Measurements from ENCODE around the gene B4GAT1.

B4GAT1 gene

GRCh38 chr11:66327171-66328030 lies 20.0 kb downstream of the B4GAT1 start:
- Histone ChIP-seq H3K4ac (ENCODE audit: low read depth in 1 of 2, low read length in 2 of 2) (peak overlapping the region; percentile 93 to 95), H3K79me1 (replicated peaks; ENCODE audit: low read length, poor library complexity, severe bottlenecking) (peaks cover 9% of the 10 kb centered on the region), H2BK120ac (ENCODE audit: low read depth, low read length) (peak overlapping the region; percentile 65), H3K4me2 (ENCODE audit: low read length, poor library complexity, severe bottlenecking) (peak overlapping the region; percentile 4), H2AFZ (ENCODE audit: low read depth, low read length) (peak overlapping the region; percentile 19), H3K4me3 (ENCODE audit: insufficient read depth in 1 of 2, low read depth in 1 of 2, low read length in 2 of 2) (peak overlapping the region in 1 of 2 experiments; percentile 60), H3K4me1 (ENCODE audit: control insufficient read depth, insufficient read depth, low read depth, low read length) (peaks cover 54% of the 10 kb centered on the region), H3K23ac (ENCODE audit: low read length in 2 of 2) (no peak overlapping the region), H3K27ac (ENCODE audit: low read length, poor library complexity, severe bottlenecking) (peak overlapping the region; percentile 96), H2BK12ac (ENCODE audit: low read length in 2 of 2) (peak overlapping the region; percentile 99), H3K9ac (ENCODE audit: low read length) (peak overlapping the region; percentile 85), H3K9me3 (ENCODE audit: control insufficient read depth, low read length) (no peaks in the 10 kb centered on the region), H4K91ac (ENCODE audit: low read length) (peak overlapping the region; percentile 98), H3K36me3 (ENCODE audit: control insufficient read depth in 1 of 2, insufficient read depth in 2 of 2, low read depth in 1 of 2, low read length in 2 of 2) (peaks cover 14 to 20% of the 10 kb centered on the region in 2 experiments), H2BK15ac (ENCODE audit: low read depth, poor library complexity, severe bottlenecking) (peak overlapping the region; percentile 94), H4K8ac (ENCODE audit: low read length) (peak overlapping the region; percentile 85), H3K14ac (ENCODE audit: low read length in 2 of 2) (peak overlapping the region in 1 of 2 experiments; percentile 88), H2BK5ac (ENCODE audit: low read depth, low read length, poor library complexity, severe bottlenecking) (peak overlapping the region; percentile 84), H3K18ac (ENCODE audit: low read depth in 1 of 2, low read length in 2 of 2) (peak overlapping the region; percentile 96), H2AK5ac (ENCODE audit: low read length, severe bottlenecking) (peak overlapping the region; percentile 83), H3K27me3 (ENCODE audit: control insufficient read depth in 1 of 2, insufficient read depth in 1 of 2, low read length in 2 of 2) (no peaks in the 10 kb centered on the region)
- 56% methylated on average over 9 of the region's 10 CpGs for WGBS
- DNase-seq, result peak; percentile 84

GRCh38 chr11:66326261-66327111 lies 20.9 kb downstream of the B4GAT1 start:
- Histone ChIP-seq H3K79me1 (replicated peaks; ENCODE audit: low read length, poor library complexity, severe bottlenecking) (peaks cover under 1% of the 10 kb centered on the region), H4K91ac (ENCODE audit: low read length) (peak overlapping the region; percentile 98), H4K8ac (ENCODE audit: low read length) (peak overlapping the region; percentile 97), H3K36me3 (ENCODE audit: control insufficient read depth in 1 of 2, insufficient read depth in 2 of 2, low read depth in 1 of 2, low read length in 2 of 2) (peaks cover 5 to 10% of the 10 kb centered on the region in 2 experiments), H2AK5ac (ENCODE audit: low read length, severe bottlenecking) (peak overlapping the region; percentile 98), H2BK5ac (ENCODE audit: low read depth, low read length, poor library complexity, severe bottlenecking) (peak overlapping the region; percentile 87), H3K9me3 (ENCODE audit: control insufficient read depth, low read length) (no peaks in the 10 kb centered on the region), H3K9ac (ENCODE audit: low read length) (peak overlapping the region; percentile 85), H2BK12ac (ENCODE audit: low read length in 2 of 2) (peak overlapping the region; percentile 99), H3K14ac (ENCODE audit: low read length in 2 of 2) (peak overlapping the region in 1 of 2 experiments; percentile 72), H3K27ac (ENCODE audit: low read length, poor library complexity, severe bottlenecking) (peak overlapping the region; percentile 96), H2BK120ac (ENCODE audit: low read depth, low read length) (peak overlapping the region; percentile 65), H2BK15ac (ENCODE audit: low read depth, poor library complexity, severe bottlenecking) (peak overlapping the region; percentile 96), H3K27me3 (ENCODE audit: control insufficient read depth in 1 of 2, insufficient read depth in 1 of 2, low read length in 2 of 2) (no peaks in the 10 kb centered on the region), H3K4me2 (ENCODE audit: low read length, poor library complexity, severe bottlenecking) (peak overlapping the region; percentile 4), H3K4me1 (ENCODE audit: control insufficient read depth, insufficient read depth, low read depth, low read length) (peaks cover 51% of the 10 kb centered on the region), H2AFZ (ENCODE audit: low read depth, low read length) (peak overlapping the region; percentile 10), H3K23ac (ENCODE audit: low read length in 2 of 2) (no peak overlapping the region), H3K4me3 (ENCODE audit: insufficient read depth in 1 of 2, low read depth in 1 of 2, low read length in 2 of 2) (peak overlapping the region in 1 of 2 experiments; percentile 24), H3K18ac (ENCODE audit: low read depth in 1 of 2, low read length in 2 of 2) (peak overlapping the region; percentile 96 to 99), H3K4ac (ENCODE audit: low read depth in 1 of 2, low read length in 2 of 2) (peak overlapping the region; percentile 92 to 93)
- DNase-seq, result peak; percentile 60
- 2% methylated on average over 16 of the region's 21 CpGs for WGBS

DNA sequence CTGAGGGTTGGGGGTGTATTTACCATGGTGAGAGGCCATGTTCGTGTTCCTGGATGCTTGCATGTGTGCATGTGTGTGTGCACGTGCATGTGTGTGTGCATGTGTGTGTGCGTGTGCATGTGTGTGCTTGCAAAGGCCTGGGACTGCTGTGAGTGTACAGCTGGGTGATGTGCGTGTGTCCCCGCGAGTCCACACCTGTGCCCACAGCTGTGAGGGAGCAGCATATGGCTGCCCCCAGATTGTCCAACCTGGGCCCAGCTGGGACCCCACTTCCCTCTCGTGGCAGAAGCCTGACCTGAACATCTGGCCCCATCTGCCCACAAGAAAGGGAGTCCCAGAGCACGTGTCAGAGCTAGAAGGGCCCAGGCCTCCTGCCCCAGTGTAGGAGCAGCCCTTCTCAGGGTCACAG lies 22.2 kb downstream of the B4GAT1 start:
- H3K23ac ChIP-seq (ENCODE audit: low read length in 2 of 2), result peak overlapping the region in 1 of 2 experiments; percentile 95
- peaks cover 49% of the 10 kb centered on the region for H3K4me1 ChIP-seq (ENCODE audit: control insufficient read depth, insufficient read depth, low read depth, low read length)
- DNase-seq, result peak; percentile 48
- H3K9ac ChIP-seq (ENCODE audit: low read length), result peak overlapping the region; percentile 4
- no peak overlapping the region for H3K4me3 ChIP-seq (ENCODE audit: insufficient read depth in 1 of 2, low read depth in 1 of 2, low read length in 2 of 2)
- peak overlapping the region; percentile 75 to 83 for H3K4ac ChIP-seq (ENCODE audit: low read depth in 1 of 2, low read length in 2 of 2)
- peak overlapping the region in 1 of 2 experiments; percentile 93 for H3K14ac ChIP-seq (ENCODE audit: low read length in 2 of 2)
- H4K91ac ChIP-seq (ENCODE audit: low read length), result peak overlapping the region; percentile 95
- no peaks in the 10 kb centered on the region for H3K9me3 ChIP-seq (ENCODE audit: control insufficient read depth, low read length)
- peak overlapping the region; percentile 98 for H2AK5ac ChIP-seq (ENCODE audit: low read length, severe bottlenecking)
- no peak overlapping the region for H3K4me2 ChIP-seq (ENCODE audit: low read length, poor library complexity, severe bottlenecking)
- no peak overlapping the region for H3K27ac ChIP-seq (ENCODE audit: low read length, poor library complexity, severe bottlenecking)
- peak overlapping the region; percentile 64 to 85 for H2BK12ac ChIP-seq (ENCODE audit: low read length in 2 of 2)
- peak overlapping the region; percentile 31 for H2BK15ac ChIP-seq (ENCODE audit: low read depth, poor library complexity, severe bottlenecking)
- no peaks in the 10 kb centered on the region for H3K79me1 ChIP-seq (replicated peaks; ENCODE audit: low read length, poor library complexity, severe bottlenecking)
- no peak overlapping the region for H2AFZ ChIP-seq (ENCODE audit: low read depth, low read length)
- peak overlapping the region; percentile 98 for H2BK120ac ChIP-seq (ENCODE audit: low read depth, low read length)
- H3K18ac ChIP-seq (ENCODE audit: low read depth in 1 of 2, low read length in 2 of 2), result peak overlapping the region; percentile 93 to 99
- no peaks in the 10 kb centered on the region for H3K27me3 ChIP-seq (ENCODE audit: control insufficient read depth in 1 of 2, insufficient read depth in 1 of 2, low read length in 2 of 2)
- H2BK5ac ChIP-seq (ENCODE audit: low read depth, low read length, poor library complexity, severe bottlenecking), result no peak overlapping the region
- peak overlapping the region; percentile 33 for H4K8ac ChIP-seq (ENCODE audit: low read length)
- peaks cover 0 to 2% of the 10 kb centered on the region in 2 experiments for H3K36me3 ChIP-seq (ENCODE audit: control insufficient read depth in 1 of 2, insufficient read depth in 2 of 2, low read depth in 1 of 2, low read length in 2 of 2)
- 83% methylated on average over 8 of the region's 8 CpGs for WGBS

Measured in mesenchymal stem cell (in vitro differentiated cells and primary cell).